ENCODE data around the gene AFF4. TPM values are rescaled to one million over a fixed set of nuclear protein-coding genes. Genes with fewer than 3 reads are reported as not detected.

AFF4 gene
- total and polyA plus RNA-seq, 9 of the 15 experiments (the other 6 are each of a cell fraction or from before 2014, with no cell fraction given): 1.7 to 25.8 (median 17.9) TPM

GRCh38 chr5:132830436-132831094 lies 132.9 kb downstream of the AFF4 start, which contains the start of gene SHROOM1 (continued):
- TF ChIP-seq ZBTB9 (CRISPR knock-in tag; IDR thresholded peaks at IDR 0.05) (peak; percentile 59; the same call in 1 of the 2 replicates), ETS1 (conservative IDR thresholded peaks at IDR 0.05; ENCODE audit: control insufficient read depth, low read depth, low read length) (no peak), JUND (IDR thresholded peaks at IDR 0.05; ENCODE audit: borderline replicate concordance, low read depth, low read length) (peak; percentile 78), JUND (tag; IDR thresholded peaks at IDR 0.05; ENCODE audit: borderline replicate concordance, low read depth, low read length) (no peak; the same call in 2 of the 3 replicates), POLR2B (IDR thresholded peaks at IDR 0.05; ENCODE audit: low read depth, partially characterized antibody) (peak; percentile 82), NELFE (IDR thresholded peaks at IDR 0.05; ENCODE audit: insufficient read depth, insufficient read length) (no peak), SRSF7 (optimal IDR thresholded peaks at IDR 0.05; ENCODE audit: low read depth, low read length) (no peak), RBM14 (IDR thresholded peaks at IDR 0.05; ENCODE audit: borderline replicate concordance, insufficient read depth, low read depth, low read length) (no peak), PHB2 (IDR thresholded peaks at IDR 0.05; ENCODE audit: low read depth) (no peak), XRCC4 (IDR thresholded peaks at IDR 0.05; ENCODE audit: extremely low read depth, insufficient read depth, insufficient read length) (no peak), MYNN (IDR thresholded peaks at IDR 0.05) (no peak), MYNN (CRISPR knock-in tag; IDR thresholded peaks at IDR 0.05) (no peak), ZNF778 (CRISPR knock-in tag; IDR thresholded peaks at IDR 0.05) (no peak), NFXL1 (CRISPR knock-in tag; IDR thresholded peaks at IDR 0.05) (no peak), SMARCA4 (IDR thresholded peaks at IDR 0.05) (peak; percentile 30; the same call in 1 of the 2 replicates), ZNF311 (CRISPR knock-in tag; IDR thresholded peaks at IDR 0.05) (no peak), ARNT (IDR thresholded peaks at IDR 0.05) (no peak), CHD2 (IDR thresholded peaks at IDR 0.05; ENCODE audit: low read depth, low read length) (no peak), MBD1 (CRISPR knock-in tag; IDR thresholded peaks at IDR 0.05) (no peak), HINFP (tag; conservative IDR thresholded peaks at IDR 0.05; ENCODE audit: low read depth) (peak; percentile 74), CREB3L1 (IDR thresholded peaks at IDR 0.05; ENCODE audit: borderline replicate concordance, low read depth) (peak; percentile 65; the same call in 1 of the 2 replicates), HDAC3 (IDR thresholded peaks at IDR 0.05; ENCODE audit: borderline replicate concordance, partially characterized antibody) (no peak)

Measured in K562 (cell line).